GM12891 (cell line): ENCODE measurements around the gene SUPT4H1.

Source experiments
- POLR2A ChIP-seq: IDR thresholded peaks from 2 replicates; pipeline ENCODE4 v1.6.1; 2011; ENCODE audit warnings: low read depth, low read length, control low read depth
- POLR2AphosphoS5 ChIP-seq: IDR thresholded peaks from 2 replicates; pipeline ENCODE4 v1.6.1; 2011; ENCODE audit warnings: low read depth, low read length, control low read depth
- SPI1 ChIP-seq: IDR thresholded peaks from 2 replicates; pipeline ENCODE4 v1.6.1; 2011; ENCODE audit warnings: low read depth, low read length, control low read depth
- TAF1 ChIP-seq: IDR thresholded peaks from 2 replicates; pipeline ENCODE4 v1.6.1; 2011; ENCODE audit warnings: low read depth, low read length, control low read depth

- TF ChIP-seq POLR2A (no peak), POLR2AphosphoS5 (no peak; the same call in 1 of the 2 replicates), TAF1 (no peak), SPI1 (no peak)
Measured at GRCh38 chr17:58325289-58325726, 26.7 kb downstream of the SUPT4H1 start.
